SU-DHL-6 (cell line): ENCODE results near the gene APELA.

ENCODE experiments used
- CTCF ChIP-seq: fragments of 200-600 bp; sonication (generic); IDR thresholded peaks from one replicate; pipeline ENCODE4 v1.5.1; 2017; ENCODE audit warnings: antibody characterized with exemption, mild to moderate bottlenecking, low read length, moderate library complexity; ENCODE audit not compliant: insufficient read depth, poor library complexity, severe bottlenecking
- EZH2phosphoT487 ChIP-seq: fragments of 200-600 bp; sonication (generic), shearing (Covaris generic); conservative IDR thresholded peaks from 2 replicates; pipeline ENCODE4 v1.6.1; 2018; ENCODE audit warnings: mild to moderate bottlenecking, antibody characterized with exemption, low read length, moderate library complexity, mixed read lengths

GRCh38 chr4:164930647-164931046 is 53.7 kb downstream of the APELA start:
- no peak for TF ChIP-seq CTCF
- TF ChIP-seq EZH2phosphoT487: no peak
